Measurements from ENCODE around the gene FMC1. TPM values are rescaled to one million over a fixed set of nuclear protein-coding genes. Genes with fewer than 3 reads are reported as not detected.

FMC1 gene
- polyA plus RNA-seq, 3 donors = 10.3 to 39.4 (median 39.0) TPM

GRCh38 chr7:139304517-139304916 is 36.6 kb upstream of the FMC1 start:
- no peak overlapping the region for H3K4me3 ChIP-seq (replicated peaks in 1 of 3; ENCODE audit: low read depth in 2 of 3, low read length in 3 of 3)
- H3K4me1 Mint-ChIP-seq = no peaks in the 10 kb centered on the region
- H4K20me1 ChIP-seq (ENCODE audit: insufficient read depth, low read length) = no peaks in the 10 kb centered on the region
- H3K9me3 Mint-ChIP-seq = no peaks in the 10 kb centered on the region
- no peak for DNase-seq
- H3K4me2 ChIP-seq (replicated peaks; ENCODE audit: extremely low read depth, low read length, poor library complexity, severe bottlenecking) = no peak overlapping the region
- H3K27ac ChIP-seq (ENCODE audit: low read depth in 1 of 2, low read length in 2 of 2) = no peak overlapping the region
- no peaks in the 10 kb centered on the region for H3K4me1 ChIP-seq (ENCODE audit: control insufficient read depth in 1 of 2, insufficient read depth in 2 of 2, low read length in 2 of 2)
- intact Hi-C loops (cut with micrococcal nuclease) = no loop called here
- H3K36me3 ChIP-seq (replicated peaks in 1 of 2; ENCODE audit: control insufficient read depth in 1 of 2, insufficient read depth in 2 of 2, low read length in 2 of 2) = peaks cover 5 to 47% of the 10 kb centered on the region in 2 donors
- H3K27me3 Mint-ChIP-seq (ENCODE audit: low read depth in 3 of 3) = no peaks in the 10 kb centered on the region
- peaks cover 55 to 57% of the 10 kb centered on the region in 2 donors for H3K36me3 Mint-ChIP-seq
- no peak overlapping the region for H3K27ac Mint-ChIP-seq
- WGBS (ENCODE audit: insufficient coverage) = 100% methylated on average over 1 of the region's 1 CpG
- no peaks in the 10 kb centered on the region for H3K79me2 ChIP-seq (ENCODE audit: insufficient read depth, low read length)
- no peaks in the 10 kb centered on the region for H3K9me3 ChIP-seq (replicated peaks in 1 of 2; ENCODE audit: control insufficient read depth in 1 of 2, insufficient read depth in 1 of 2, low read length in 2 of 2)
- no peak overlapping the region for H3K4me3 Mint-ChIP-seq
- no peak for TF ChIP-seq CTCF (IDR thresholded peaks at IDR 0.05)
- no peak overlapping the region for H3K9ac ChIP-seq (ENCODE audit: insufficient read depth, low read length, poor library complexity, severe bottlenecking)
- no peak overlapping the region for H2AFZ ChIP-seq (ENCODE audit: insufficient read depth, low read depth, low read length, poor library complexity, severe bottlenecking)
- H3K27me3 ChIP-seq (ENCODE audit: control insufficient read depth in 2 of 2, insufficient read depth in 2 of 2, low read length in 2 of 2) = no peaks in the 10 kb centered on the region

DNA sequence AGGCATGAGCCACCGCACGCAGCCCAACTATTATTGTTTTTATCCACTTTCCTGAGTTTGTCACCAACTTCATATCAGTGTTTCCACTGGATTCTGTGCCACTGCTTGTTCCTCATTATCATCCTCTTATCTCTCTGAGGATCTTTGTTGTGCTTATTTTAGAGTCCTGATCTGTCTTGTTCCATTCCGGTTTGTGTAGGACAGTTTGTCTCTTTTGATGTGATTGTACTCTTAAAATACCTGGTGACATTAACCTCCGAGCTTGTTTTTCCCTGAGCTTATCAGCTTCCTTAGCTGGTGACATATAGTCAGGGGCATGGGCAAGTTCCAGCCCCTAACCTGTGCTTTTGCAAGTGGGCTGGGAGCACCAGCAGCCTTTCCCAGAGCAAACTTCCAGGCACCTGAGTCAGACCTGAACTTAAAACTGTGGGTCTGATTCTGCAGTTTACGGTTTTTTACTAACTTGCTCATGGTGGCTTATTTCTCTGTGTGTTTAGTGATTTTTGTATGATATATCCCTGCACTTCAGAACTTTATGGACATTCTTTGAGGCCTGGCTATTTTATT is 23.1 kb upstream of the FMC1 start:
- Histone ChIP-seq H3K4me3 (replicated peaks in 1 of 3; ENCODE audit: low read depth in 2 of 3, low read length in 3 of 3) (no peak overlapping the region), H3K4me1 (ENCODE audit: control insufficient read depth in 1 of 2, insufficient read depth in 2 of 2, low read length in 2 of 2) (no peaks in the 10 kb centered on the region), H3K79me2 (ENCODE audit: insufficient read depth, low read length) (no peaks in the 10 kb centered on the region), H3K9me3 (replicated peaks in 1 of 2; ENCODE audit: control insufficient read depth in 1 of 2, insufficient read depth in 1 of 2, low read length in 2 of 2) (no peaks in the 10 kb centered on the region), H3K36me3 (replicated peaks in 1 of 2; ENCODE audit: control insufficient read depth in 1 of 2, insufficient read depth in 2 of 2, low read length in 2 of 2) (no peaks in the 10 kb centered on the region), H3K9ac (ENCODE audit: insufficient read depth, low read length, poor library complexity, severe bottlenecking) (no peak overlapping the region), H3K4me2 (replicated peaks; ENCODE audit: extremely low read depth, low read length, poor library complexity, severe bottlenecking) (no peak overlapping the region), H3K27ac (ENCODE audit: low read depth in 1 of 2, low read length in 2 of 2) (no peak overlapping the region), H4K20me1 (ENCODE audit: insufficient read depth, low read length) (no peaks in the 10 kb centered on the region), H3K27me3 (ENCODE audit: control insufficient read depth in 2 of 2, insufficient read depth in 2 of 2, low read length in 2 of 2) (no peaks in the 10 kb centered on the region), H2AFZ (ENCODE audit: insufficient read depth, low read depth, low read length, poor library complexity, severe bottlenecking) (no peak overlapping the region)
- Mint-ChIP-seq H3K4me3 (no peak overlapping the region), H3K9me3 (no peaks in the 10 kb centered on the region), H3K27ac (no peak overlapping the region), H3K36me3 (no peaks in the 10 kb centered on the region), H3K27me3 (ENCODE audit: low read depth in 3 of 3) (peaks cover 1 to 4% (median 2%) of the 10 kb centered on the region in 3 donors), H3K4me1 (no peaks in the 10 kb centered on the region)
- no peak for DNase-seq
- TF ChIP-seq CTCF (IDR thresholded peaks at IDR 0.05) = no peak
- WGBS (ENCODE audit: insufficient coverage) = 0% methylated on average over 1 of the region's 5 CpGs
- intact Hi-C loops (cut with micrococcal nuclease) = no loop called here

Measured in CD14-positive monocyte (primary cell).